ENCODE data around the gene MIPOL1.
A peak's percentile ranks its signal among the peaks of the same experiment; 100 is the strongest.

GRCh38 chr14:37597914-37598746, 400.4 kb downstream of the MIPOL1 start:
- TF ChIP-seq CTCF (IDR thresholded peaks at IDR 0.05) (no peak), POLR2A (IDR thresholded peaks at IDR 0.05) (no peak), POLR2AphosphoS5 (IDR thresholded peaks at IDR 0.05) (peak in 1 of 3 donors; percentile 8)

Measured in breast epithelium (tissue), 3 donors.